ENCODE data around the gene SLC4A9.
"Not testable (repeated sequence)": the region's sequence is repeated elsewhere in the genome, so short reads cannot be mapped to it uniquely, and the experiment has no call there.

The SLC4A9 gene

DNA sequence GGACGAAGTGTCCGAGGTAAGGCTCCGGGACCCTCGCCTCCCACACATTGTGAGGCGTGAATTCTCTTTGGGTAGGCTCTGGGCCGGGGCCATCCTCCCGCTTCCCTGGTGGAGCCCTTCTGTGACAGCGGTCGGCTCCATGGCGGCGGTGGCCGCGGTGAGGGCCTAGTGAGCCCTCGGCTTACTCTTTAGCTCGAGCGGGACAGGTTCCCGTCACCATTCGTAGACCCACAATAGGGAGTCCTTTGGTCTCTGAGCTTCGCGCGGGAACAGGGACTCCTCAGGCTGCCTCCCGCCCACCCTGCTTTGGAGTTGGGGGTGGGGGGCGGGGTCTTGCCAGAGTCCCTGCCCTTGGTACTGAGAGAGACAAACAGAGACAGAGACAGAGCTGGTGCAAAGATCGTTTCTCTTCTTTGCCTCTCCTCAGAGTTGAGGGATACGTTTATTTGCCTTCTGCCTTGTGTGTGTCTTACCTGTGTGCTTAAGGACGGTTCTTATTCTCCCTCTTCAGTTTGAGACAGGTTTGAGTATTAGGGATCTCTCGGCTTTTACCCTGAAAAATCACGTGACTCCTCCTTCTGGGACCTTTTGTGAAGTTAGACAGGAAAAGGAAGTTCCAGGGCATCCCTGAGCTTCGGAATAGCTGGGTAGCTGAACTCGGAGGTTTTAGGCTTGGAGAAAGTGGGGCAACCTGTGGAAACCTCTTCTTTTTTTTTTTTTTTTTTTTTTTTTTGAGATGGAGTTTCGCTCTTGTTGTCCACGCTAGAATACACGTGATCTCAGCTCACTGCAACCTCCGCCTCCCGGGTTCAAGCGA lies 42.5 kb downstream of the SLC4A9 start:
- peak; percentile 90 for DNase-seq

DNA sequence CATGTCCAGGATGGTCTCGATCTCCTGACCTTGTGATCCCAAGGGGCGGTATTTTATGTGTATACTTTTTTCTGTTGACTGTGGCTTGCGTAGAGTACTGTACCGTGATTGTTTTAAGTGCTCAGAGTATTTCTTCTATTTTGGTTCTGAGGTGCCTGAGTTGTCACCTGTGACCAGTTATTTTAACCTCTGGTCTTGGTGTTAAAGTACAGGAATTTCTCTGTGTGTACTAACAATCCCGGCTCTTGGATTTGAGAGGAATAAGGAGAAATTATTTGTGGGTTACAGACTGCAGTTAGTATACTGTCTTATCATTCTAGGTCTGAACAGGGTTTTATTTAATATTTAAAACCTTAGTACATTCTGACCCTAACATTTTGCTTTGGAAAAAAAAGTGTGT lies 43.6 kb downstream of the SLC4A9 start:
- DNase-seq = no peak

DNA sequence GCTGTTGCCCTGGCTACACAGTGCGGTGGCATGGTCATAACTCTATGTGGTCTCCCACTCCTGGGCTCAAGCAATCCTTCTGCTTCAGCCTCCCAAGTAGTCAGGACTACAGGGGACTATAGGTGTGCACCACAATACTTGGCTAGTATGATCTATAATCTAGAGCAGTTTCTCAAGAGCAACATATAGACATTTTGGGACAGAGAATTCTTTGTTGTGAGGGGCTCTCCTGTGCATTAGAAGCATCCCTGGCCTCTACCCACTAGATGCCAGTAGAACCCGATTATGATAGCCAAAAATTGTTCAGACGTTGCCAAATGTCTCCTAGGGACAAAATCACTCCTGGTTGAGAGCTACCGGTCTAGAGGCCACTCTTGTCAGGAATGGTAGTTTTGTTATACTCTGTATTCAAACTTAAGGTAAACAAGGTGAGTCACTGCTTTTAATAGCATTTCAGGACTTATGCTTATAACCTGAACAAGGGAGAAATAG lies 48.8 kb downstream of the SLC4A9 start:
- no peak for DNase-seq

DNA sequence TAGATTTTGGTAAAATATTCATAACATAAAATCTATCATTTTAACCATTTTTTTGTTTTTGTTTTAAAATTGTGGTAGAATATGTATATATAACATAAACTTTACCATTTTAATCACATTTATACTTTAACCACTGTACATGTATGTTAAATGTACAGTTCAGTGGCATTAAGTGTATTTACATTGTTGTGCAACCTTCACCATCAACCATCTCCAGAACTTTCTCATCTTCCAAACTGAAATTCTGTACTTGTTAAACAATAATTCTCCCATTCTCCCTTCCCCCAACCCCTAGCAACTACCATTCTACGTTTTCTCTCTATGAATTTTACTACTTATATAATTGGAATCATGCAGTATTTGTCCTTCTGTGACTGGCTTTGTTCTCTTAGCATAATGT lies 53.2 kb downstream of the SLC4A9 start:
- DNase-seq = no peak

DNA sequence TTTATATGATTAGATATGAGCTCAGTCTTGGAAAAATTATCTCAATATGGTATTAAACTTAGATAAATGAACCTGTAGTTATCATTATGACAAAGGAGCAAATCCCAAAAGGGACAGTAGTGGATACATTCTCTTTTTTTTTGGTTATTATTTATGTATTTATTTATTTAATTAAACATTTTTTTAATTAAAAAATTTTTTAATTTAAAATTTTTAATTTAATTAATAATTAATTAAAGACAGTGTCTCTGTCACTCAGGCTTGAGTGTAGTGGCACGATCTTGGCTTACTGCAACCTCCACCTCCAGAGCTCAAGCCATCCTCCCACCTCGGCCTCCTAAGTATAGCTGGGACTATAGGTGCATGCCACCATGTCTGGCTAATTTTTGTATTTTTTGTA lies 57.2 kb downstream of the SLC4A9 start:
- no peak for DNase-seq

DNA sequence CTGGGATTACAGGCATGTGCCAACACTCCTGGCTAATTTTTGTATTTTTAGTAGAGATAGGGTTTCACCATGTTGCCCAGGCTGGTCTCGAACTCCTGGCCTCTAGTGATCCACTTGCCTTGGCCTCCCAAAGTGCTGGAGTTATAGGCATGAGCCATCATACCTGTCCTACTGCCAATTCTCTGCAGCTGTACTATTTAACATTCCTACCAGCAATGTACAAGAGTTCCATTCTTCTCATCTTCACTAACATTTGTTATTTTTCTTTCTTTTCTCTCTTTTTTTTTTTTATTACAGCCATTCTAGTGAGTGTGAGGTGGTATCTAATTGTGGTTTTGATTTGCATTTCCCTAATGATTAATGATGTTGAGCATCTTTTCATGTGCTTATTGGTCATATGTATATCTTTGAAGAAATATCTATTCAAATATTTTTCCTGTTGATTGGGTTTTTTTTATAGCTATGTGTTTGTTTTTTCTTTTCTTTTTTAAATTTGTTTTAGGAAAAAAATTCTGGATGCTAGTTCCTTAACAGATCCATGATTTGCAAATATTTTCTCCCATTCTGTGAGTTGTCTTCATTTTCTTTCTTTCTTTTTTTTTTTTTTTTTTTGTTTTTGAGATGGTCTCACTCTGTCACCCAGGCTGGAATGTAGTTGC lies 59.0 kb downstream of the SLC4A9 start:
- DNase-seq = no peak

DNA sequence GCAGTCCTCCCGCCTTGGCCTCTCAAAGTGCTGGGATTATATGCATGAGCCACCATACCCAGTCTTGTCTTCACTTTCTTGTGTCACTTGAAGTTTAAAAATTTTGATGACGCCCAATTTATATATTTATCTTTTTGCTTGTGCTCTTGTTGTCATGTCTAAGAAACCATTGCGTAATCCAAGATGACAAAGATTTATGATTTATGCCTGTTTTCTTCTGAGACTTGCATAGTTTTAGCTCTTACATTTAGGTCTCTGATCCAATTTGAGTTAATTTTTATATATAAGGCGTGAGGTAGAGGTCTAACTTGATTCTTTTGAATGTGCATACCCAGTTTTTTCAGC lies 60.2 kb downstream of the SLC4A9 start:
- DNase-seq = no peak

DNA sequence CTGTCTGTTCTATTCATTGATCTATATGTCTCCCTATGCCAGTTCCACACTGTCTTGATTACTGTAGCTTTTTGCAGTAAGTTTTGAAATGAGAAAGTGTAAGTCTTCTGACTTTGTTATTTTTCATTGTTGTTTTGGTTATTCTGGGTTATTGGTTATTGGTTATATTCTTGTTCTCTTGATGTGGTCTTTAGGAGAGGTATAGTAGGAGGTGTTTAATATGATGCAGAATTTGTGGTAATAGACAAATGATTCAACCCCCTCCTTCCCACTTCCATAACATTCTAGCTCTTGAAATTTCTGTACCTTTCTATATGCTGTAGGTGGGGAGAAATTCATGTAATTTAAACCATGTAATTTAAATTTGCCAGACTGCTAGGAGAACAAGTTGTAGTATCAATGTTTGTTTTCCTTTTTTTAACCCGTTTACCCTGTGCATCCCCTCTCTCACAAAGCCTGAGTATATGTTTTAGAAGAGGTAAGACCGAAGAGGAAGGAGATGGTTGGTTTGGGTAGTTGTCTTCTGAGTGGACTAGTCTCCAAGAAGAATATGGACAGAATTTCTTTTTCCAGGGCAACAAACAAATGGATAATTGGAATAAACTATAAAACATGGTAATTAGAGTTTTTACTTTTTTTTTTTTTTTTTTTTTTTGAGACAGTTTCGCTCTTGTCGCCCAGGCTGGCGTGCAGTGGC lies 60.8 kb downstream of the SLC4A9 start:
- DNase-seq = no peak

DNA sequence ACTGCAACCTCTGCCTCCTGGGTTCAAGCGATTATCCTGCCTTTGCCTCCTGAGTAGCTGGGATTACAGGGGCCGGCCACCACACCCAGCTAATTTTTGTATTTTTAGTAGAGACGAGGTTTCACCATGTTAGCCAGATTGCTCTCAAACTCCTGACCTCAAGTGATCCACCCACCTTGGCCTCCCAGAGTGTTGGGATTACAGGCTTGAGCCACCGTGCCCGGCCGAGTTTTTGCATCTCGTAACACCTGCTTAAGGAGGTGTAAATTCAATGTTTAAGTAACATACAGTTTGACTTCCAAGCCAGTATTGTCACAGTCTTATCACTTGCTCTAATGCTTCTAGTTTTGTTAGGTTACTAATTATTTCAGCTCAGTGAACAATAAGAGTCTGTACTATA lies 61.4 kb downstream of the SLC4A9 start:
- DNase-seq = not testable (repeated sequence)

DNA sequence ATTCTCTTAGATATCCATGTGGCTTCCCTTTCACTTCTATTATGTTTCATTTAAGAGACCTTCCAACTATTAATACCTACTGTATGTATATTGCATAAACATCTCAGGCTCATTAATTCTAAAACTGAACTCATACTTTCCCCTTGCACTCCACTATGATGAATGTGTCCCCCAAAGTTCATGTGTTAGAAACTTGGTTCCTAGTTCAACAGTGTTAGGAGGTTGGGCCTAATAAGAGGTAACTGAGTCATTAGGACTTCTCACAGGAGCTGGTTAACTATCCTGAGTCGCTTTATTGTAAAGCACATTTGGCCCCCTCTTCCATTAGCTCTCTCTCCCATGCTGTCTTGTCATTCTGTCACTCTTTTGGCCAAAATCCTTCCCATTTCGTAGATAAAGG lies 63.6 kb downstream of the SLC4A9 start:
- no peak for DNase-seq

DNA sequence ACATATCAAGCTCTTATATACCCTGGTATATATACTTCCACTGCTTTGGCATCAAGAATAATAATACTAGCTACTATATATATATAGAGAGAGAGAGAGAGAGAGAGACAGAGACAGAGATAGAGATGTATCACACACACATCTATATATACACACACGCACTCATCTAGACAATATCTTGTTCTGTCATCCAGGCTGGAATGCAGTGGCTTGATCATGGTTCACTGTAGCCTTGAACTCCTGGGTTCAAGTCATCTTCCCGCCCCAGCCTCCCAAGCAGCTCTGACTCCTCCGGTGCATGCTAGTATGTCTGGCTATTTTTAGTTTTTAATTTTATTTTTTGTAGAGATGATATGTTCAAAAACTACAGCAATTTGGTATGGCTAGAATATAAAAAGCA lies 64.1 kb downstream of the SLC4A9 start:
- no peak for DNase-seq
